Measurements from ENCODE around the gene MGAT4A. TPM values are rescaled to one million over a fixed set of nuclear protein-coding genes. Genes with fewer than 3 reads are reported as not detected.

Gene MGAT4A
- total RNA-seq, 1 donor from 2014 or later = 15.7 TPM

DNA sequence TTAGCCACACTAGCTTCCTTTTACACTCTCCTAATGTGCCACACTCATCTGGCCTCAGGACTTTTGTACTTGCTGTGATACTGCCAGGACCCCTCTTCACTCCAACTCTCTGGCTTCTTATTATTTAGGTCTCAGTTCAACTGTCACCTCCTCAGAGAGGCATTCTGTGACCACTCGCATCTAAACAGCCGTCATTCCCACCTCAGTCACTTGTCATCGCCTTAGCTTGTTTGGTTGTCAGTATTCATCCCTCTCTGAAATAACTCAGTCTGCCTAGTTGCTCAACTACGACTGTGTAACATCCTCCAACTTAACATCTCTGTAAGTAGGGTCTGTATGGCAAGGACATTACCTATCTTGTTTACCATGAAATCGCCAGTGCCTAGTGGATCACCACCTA lies 27.2 kb downstream of the MGAT4A start:
- Mint-ChIP-seq H3K4me3 (no peak overlapping the region), H3K27me3 (no peaks in the 10 kb centered on the region), H3K4me1 (peaks cover 15% of the 10 kb centered on the region), H3K36me3 (ENCODE audit: low read depth) (peaks cover 2% of the 10 kb centered on the region), H3K27ac (no peak overlapping the region), H3K9me3 (no peaks in the 10 kb centered on the region)
- CTCF ChIA-PET = no interaction called here
- ATAC-seq (ENCODE audit: low read depth) (no peak), DNase-seq (no peak)
- intact Hi-C loops (cut with micrococcal nuclease) = no loop called here
- POLR2A ChIA-PET = interaction anchor here (0.6 kb wide), 1 partner anchor 22 kb away, joined by 3 read pairs; no protein-coding TSS in a partner anchor
- TF ChIP-seq, protein P1, sequence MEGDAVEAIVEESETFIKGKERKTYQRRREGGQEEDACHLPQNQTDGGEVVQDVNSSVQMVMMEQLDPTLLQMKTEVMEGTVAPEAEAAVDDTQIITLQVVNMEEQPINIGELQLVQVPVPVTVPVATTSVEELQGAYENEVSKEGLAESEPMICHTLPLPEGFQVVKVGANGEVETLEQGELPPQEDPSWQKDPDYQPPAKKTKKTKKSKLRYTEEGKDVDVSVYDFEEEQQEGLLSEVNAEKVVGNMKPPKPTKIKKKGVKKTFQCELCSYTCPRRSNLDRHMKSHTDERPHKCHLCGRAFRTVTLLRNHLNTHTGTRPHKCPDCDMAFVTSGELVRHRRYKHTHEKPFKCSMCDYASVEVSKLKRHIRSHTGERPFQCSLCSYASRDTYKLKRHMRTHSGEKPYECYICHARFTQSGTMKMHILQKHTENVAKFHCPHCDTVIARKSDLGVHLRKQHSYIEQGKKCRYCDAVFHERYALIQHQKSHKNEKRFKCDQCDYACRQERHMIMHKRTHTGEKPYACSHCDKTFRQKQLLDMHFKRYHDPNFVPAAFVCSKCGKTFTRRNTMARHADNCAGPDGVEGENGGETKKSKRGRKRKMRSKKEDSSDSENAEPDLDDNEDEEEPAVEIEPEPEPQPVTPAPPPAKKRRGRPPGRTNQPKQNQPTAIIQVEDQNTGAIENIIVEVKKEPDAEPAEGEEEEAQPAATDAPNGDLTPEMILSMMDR (IDR thresholded peaks at IDR 0.05) = no peak

DNA sequence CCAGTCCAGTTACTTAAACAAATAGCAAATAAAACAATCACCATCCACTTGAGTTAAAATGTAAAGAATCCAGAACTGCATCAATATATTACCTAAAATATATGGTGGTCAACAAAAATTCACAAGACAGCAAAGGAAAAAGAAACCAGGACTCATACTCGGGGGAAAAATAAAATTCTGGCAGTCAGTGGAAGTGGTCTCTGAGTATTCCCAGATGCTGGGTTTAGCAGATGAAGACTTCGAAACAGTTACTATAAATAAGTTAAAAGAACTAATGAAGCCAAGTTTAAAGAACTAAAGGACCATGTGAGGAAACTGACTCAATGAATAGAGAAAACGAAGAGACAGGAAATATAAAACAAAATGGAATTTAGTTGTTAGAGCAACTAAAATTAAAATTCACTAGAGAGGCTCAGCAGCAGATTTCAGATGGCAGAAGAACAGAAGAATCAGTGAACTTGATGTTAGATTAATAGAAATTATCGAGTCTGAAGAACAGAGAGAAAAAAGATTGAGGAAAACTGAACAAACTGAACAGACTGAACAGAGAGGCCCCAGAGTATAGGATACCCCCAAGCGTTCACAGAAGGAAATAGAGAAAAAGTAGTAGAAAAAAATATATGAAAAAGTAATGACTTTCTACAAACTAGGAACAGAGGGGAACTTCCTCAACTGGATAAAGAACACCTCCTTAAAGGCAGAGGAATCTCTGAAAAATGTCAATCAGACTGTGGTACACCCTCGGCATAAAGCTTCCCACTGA lies 27.9 kb downstream of the MGAT4A start:
- TF ChIP-seq, protein P1 (IDR thresholded peaks at IDR 0.05) = no peak
- H3K36me3 Mint-ChIP-seq (ENCODE audit: low read depth) = peaks cover 2% of the 10 kb centered on the region
- peaks cover 15% of the 10 kb centered on the region for H3K4me1 Mint-ChIP-seq
- H3K27ac Mint-ChIP-seq = no peak overlapping the region
- no peak overlapping the region for H3K4me3 Mint-ChIP-seq
- DNase-seq (no peak), ATAC-seq (ENCODE audit: low read depth) (no peak)
- H3K27me3 Mint-ChIP-seq = no peaks in the 10 kb centered on the region
- POLR2A ChIA-PET = interaction anchor here (0.6 kb wide), 1 partner anchor 22 kb away, joined by 3 read pairs; no protein-coding TSS in a partner anchor
- intact Hi-C loops (cut with micrococcal nuclease) = no loop called here
- CTCF ChIA-PET = no interaction called here
- no peaks in the 10 kb centered on the region for H3K9me3 Mint-ChIP-seq

DNA sequence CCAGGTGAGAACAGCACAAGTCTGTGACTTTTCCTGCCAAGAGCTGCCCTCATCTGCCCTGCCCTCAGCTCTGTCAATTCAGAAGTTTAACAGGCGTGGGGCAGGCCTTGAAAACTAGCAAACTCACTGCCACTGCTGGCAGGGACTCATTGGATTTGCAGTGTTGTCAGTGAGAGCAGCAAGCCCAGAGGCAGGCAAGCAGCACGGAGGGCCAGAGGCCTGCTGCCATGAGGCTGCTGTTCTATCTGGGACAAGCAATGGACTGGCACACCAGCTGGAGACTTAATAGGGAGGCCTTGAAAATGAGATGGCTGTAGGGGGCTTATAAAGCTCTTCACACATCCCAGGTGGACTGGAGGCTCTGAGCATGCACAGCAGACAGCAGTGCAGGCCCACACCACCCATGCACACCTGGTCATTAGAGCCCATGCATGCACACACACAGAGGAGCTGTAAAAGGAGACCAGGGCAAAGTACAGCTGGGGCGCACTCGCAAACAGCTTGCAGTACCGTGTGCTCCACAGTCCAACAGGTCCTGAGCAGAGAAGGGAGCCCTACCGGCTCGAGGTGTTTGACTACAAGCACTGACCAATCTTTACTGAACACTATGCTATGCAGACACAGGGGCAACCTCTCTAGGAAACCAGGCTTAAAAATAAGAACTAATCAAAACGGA lies 28.7 kb downstream of the MGAT4A start:
- Mint-ChIP-seq H3K27me3 (no peaks in the 10 kb centered on the region), H3K27ac (no peak overlapping the region), H3K4me3 (no peak overlapping the region), H3K4me1 (peaks cover 13% of the 10 kb centered on the region), H3K9me3 (no peaks in the 10 kb centered on the region), H3K36me3 (ENCODE audit: low read depth) (peaks cover 3% of the 10 kb centered on the region)
- intact Hi-C loops (cut with micrococcal nuclease) = no loop called here
- CTCF ChIA-PET = no interaction called here
- DNase-seq (no peak), ATAC-seq (ENCODE audit: low read depth) (no peak)
- POLR2A ChIA-PET = no interaction called here
- TF ChIP-seq, protein P1 (IDR thresholded peaks at IDR 0.05) = no peak

DNA sequence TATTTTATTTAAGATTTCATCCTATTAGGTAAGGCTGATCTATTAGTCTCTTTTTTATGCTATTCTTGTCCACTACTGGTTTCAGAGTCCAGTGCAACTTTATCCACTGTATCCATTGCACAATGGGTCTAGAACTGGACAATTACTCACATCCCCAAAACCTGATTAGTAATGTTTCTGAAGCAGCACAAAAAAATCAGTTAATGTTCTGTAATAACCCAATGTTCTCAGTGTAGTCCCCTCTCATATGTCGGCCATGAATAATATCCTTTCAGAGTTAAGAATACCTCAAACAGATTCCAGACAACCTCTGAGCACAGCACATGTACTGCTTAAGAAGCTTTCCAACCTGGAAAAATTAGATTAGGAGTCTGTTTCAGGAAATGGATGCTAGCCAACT lies 29.7 kb downstream of the MGAT4A start:
- H3K36me3 Mint-ChIP-seq (ENCODE audit: low read depth) = peaks cover 4% of the 10 kb centered on the region
- ChIA-PET POLR2A (no interaction called here), CTCF (no interaction called here)
- H3K9me3 Mint-ChIP-seq = no peaks in the 10 kb centered on the region
- no peak overlapping the region for H3K4me3 Mint-ChIP-seq
- H3K27ac Mint-ChIP-seq = no peak overlapping the region
- TF ChIP-seq, protein P1 (IDR thresholded peaks at IDR 0.05) = no peak
- H3K4me1 Mint-ChIP-seq = peaks cover 14% of the 10 kb centered on the region
- ATAC-seq (ENCODE audit: low read depth) (no peak), DNase-seq (no peak)
- intact Hi-C loops (cut with micrococcal nuclease) = no loop called here
- H3K27me3 Mint-ChIP-seq = no peaks in the 10 kb centered on the region

DNA sequence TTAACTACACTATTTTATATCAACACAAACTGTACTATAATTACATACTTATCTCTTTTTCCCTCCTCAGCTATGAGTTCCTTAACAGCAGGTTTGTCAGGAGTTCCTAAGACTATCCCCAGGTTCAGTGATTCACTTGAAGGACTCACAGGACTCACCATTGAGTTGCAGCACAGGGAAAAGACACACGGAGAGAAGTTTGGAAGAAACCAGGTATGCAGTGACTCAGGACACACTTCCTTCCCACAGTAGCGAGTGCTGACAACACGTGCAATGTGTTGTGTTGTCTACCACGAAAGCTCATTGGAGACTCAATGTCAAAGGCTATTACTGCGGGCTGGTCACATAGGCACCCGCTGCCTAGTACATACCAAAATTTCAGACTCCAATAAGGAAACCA lies 32.0 kb downstream of the MGAT4A start:
- Mint-ChIP-seq H3K4me1 (peaks cover 18% of the 10 kb centered on the region), H3K27ac (no peak overlapping the region), H3K27me3 (no peaks in the 10 kb centered on the region), H3K36me3 (ENCODE audit: low read depth) (peaks cover 4% of the 10 kb centered on the region), H3K9me3 (no peaks in the 10 kb centered on the region), H3K4me3 (no peak overlapping the region)
- ChIA-PET CTCF (no interaction called here), POLR2A (no interaction called here)
- ATAC-seq (ENCODE audit: low read depth) (no peak), DNase-seq (no peak)
- TF ChIP-seq, protein P1 (IDR thresholded peaks at IDR 0.05) = no peak
- intact Hi-C loops (cut with micrococcal nuclease) = no loop called here

Data from activated B cell treated with CpG ODN at 0.5 μM for 24 hours (primary cell).